Upper lobe of left lung (tissue), 4 donors: ENCODE data around the gene LGR4.

Experiments used
- CTCF ChIP-seq, 6 experiments: fragments of 450-650 bp in 4 of 6; fragments of 200-600 bp in 2 of 6; sonication (generic) in 2 of 6; IDR thresholded peaks; one replicate each; pipeline ENCODE4 v1.5.1; 2016 to 2019; ENCODE audit warnings: antibody characterized with exemption in 6 of 6
- EP300 ChIP-seq, 4 donors: sonication (generic); formaldehyde crosslinking; IDR thresholded peaks; one replicate each; pipeline ENCODE4 v1.5.1; 2017; ENCODE audit warnings: antibody characterized with exemption in 4 of 4, control low read depth in 2 of 4
- POLR2AphosphoS5 ChIP-seq, 2 donors: sonication (generic); formaldehyde crosslinking; IDR thresholded peaks; one replicate each; pipeline ENCODE4 v1.5.1; 2017; ENCODE audit warnings: antibody characterized with exemption in 2 of 2

- TF ChIP-seq EP300 (IDR thresholded peaks at IDR 0.05) (no peak), CTCF (IDR thresholded peaks at IDR 0.05) (no peak), POLR2AphosphoS5 (IDR thresholded peaks at IDR 0.05) (no peak)
Observed at GRCh38 chr11:27518518-27518917, 45.9 kb upstream of the LGR4 start.
